ENCODE results near the gene CTNNA2. TPM values are rescaled to one million over a fixed set of nuclear protein-coding genes. Genes with fewer than 3 reads are reported as not detected.

CTNNA2 gene
- total and polyA plus RNA-seq, 11 donors: 0.20 to 0.81 TPM; not detected in 9

DNA sequence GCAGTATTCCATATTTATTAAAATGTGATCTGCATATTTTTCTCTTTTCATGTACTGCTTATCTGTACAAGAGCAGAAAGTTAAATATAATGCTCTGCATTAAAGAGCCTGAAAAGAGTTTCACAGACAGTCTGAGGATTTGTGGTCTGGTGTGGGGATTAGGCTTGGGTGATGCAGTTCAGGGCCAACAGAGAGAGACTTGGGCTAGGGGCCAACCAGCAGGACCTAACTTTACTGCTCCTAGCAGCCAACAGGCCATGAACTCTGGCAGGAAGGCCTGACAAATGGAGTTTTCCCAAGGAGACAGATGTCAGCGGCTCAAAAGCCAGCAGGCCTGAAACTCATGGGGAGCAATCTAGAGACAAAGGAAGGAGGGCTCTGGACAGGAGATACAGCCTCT lies 622.1 kb downstream of the CTNNA2 start:
- TF ChIP-seq POLR2A (IDR thresholded peaks at IDR 0.05): no peak
- TF ChIP-seq, protein P1, sequence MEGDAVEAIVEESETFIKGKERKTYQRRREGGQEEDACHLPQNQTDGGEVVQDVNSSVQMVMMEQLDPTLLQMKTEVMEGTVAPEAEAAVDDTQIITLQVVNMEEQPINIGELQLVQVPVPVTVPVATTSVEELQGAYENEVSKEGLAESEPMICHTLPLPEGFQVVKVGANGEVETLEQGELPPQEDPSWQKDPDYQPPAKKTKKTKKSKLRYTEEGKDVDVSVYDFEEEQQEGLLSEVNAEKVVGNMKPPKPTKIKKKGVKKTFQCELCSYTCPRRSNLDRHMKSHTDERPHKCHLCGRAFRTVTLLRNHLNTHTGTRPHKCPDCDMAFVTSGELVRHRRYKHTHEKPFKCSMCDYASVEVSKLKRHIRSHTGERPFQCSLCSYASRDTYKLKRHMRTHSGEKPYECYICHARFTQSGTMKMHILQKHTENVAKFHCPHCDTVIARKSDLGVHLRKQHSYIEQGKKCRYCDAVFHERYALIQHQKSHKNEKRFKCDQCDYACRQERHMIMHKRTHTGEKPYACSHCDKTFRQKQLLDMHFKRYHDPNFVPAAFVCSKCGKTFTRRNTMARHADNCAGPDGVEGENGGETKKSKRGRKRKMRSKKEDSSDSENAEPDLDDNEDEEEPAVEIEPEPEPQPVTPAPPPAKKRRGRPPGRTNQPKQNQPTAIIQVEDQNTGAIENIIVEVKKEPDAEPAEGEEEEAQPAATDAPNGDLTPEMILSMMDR (IDR thresholded peaks at IDR 0.05): no peak
- no peaks in the 10 kb centered on the region for H3K36me3 ChIP-seq
- 69 to 83% (median 78%) methylated on average over 1 of the region's 1 CpG for WGBS, 4 donors
- H3K9me3 ChIP-seq: peaks cover 0 to 10% (median 0%) of the 10 kb centered on the region in 12 donors
- intact Hi-C loops (cut with DNase I): no loop called here
- H3K27ac ChIP-seq: no peak overlapping the region
- no peak overlapping the region for H3K4me3 ChIP-seq
- H3K27me3 ChIP-seq: no peaks in the 10 kb centered on the region
- no peaks in the 10 kb centered on the region for H3K4me1 ChIP-seq
- ATAC-seq (no peak), DNase-seq (no peak)

GRCh38 chr2:80136338-80136737 lies 623.5 kb downstream of the CTNNA2 start:
- H3K36me3 ChIP-seq: no peaks in the 10 kb centered on the region
- intact Hi-C loops (cut with DNase I): no loop called here
- DNase-seq: no peak
- H3K9me3 ChIP-seq: peaks cover 0 to 10% (median 0%) of the 10 kb centered on the region in 12 donors
- WGBS, 4 donors: 93 to 100% (median 99%) methylated on average over 1 of the region's 1 CpG
- H3K4me1 ChIP-seq: no peaks in the 10 kb centered on the region
- H3K4me3 ChIP-seq: no peak overlapping the region
- no peaks in the 10 kb centered on the region for H3K27me3 ChIP-seq
- TF ChIP-seq, protein P1 (IDR thresholded peaks at IDR 0.05): no peak
- TF ChIP-seq POLR2A (IDR thresholded peaks at IDR 0.05): no peak
- no peak overlapping the region for H3K27ac ChIP-seq
- ATAC-seq: no peak

- no peaks in the 10 kb centered on the region for H3K36me3 ChIP-seq
- H3K27ac ChIP-seq: no peak overlapping the region
- DNase-seq: no peak
- H3K4me1 ChIP-seq: no peaks in the 10 kb centered on the region
- TF ChIP-seq, protein P1 (IDR thresholded peaks at IDR 0.05): no peak
- no peak for TF ChIP-seq POLR2A (IDR thresholded peaks at IDR 0.05)
- intact Hi-C loops (cut with DNase I): no loop called here
- no peak for ATAC-seq
- 80 to 85% (median 85%) methylated on average over 4 of the region's 4 CpGs for WGBS, 4 donors
- H3K4me3 ChIP-seq: no peak overlapping the region
- no peaks in the 10 kb centered on the region for H3K27me3 ChIP-seq
- H3K9me3 ChIP-seq: peaks cover 0 to 10% (median 0%) of the 10 kb centered on the region in 12 donors
Measured at GRCh38 chr2:80139001-80139400, 626.1 kb downstream of the CTNNA2 start.

GRCh38 chr2:80141007-80141726 lies 628.3 kb downstream of the CTNNA2 start:
- 89 to 95% (median 92%) methylated on average over 4 of the region's 4 CpGs for WGBS, 4 donors
- H3K4me3 ChIP-seq: no peak overlapping the region
- ATAC-seq: no peak
- no peak for DNase-seq
- H3K4me1 ChIP-seq: no peaks in the 10 kb centered on the region
- H3K27ac ChIP-seq: no peak overlapping the region
- no peak for TF ChIP-seq POLR2A (IDR thresholded peaks at IDR 0.05)
- TF ChIP-seq, protein P1 (IDR thresholded peaks at IDR 0.05): no peak
- H3K36me3 ChIP-seq: no peaks in the 10 kb centered on the region
- H3K27me3 ChIP-seq: no peaks in the 10 kb centered on the region
- intact Hi-C loops (cut with DNase I): no loop called here
- peaks cover 0 to 4% (median 0%) of the 10 kb centered on the region in 12 donors for H3K9me3 ChIP-seq
